ENCODE measurements around the gene TMEM132D. TPM values are rescaled to one million over a fixed set of nuclear protein-coding genes. Genes with fewer than 3 reads are reported as not detected.

TMEM132D gene
- total RNA-seq, 1 donor from 2014 or later: not detected

- DNase-seq (ENCODE audit: low read depth) (no peak), FAIRE-seq (no peak)
- Histone ChIP-seq H3K4me3 (ENCODE audit: insufficient read depth, low read depth, low read length) (no peak overlapping the region), H3K9ac (ENCODE audit: low read length) (no peak overlapping the region), H3K27ac (ENCODE audit: low read depth, low read length) (no peak overlapping the region), H3K79me2 (ENCODE audit: insufficient read depth, low read length) (no peaks in the 10 kb centered on the region), H3K4me1 (ENCODE audit: insufficient read depth, low read length) (no peaks in the 10 kb centered on the region), H2AFZ (ENCODE audit: low read depth, low read length) (no peak overlapping the region), H3K36me3 (ENCODE audit: insufficient read depth, low read length) (no peaks in the 10 kb centered on the region), H3K9me3 (ENCODE audit: insufficient read depth, low read depth, low read length) (no peaks in the 10 kb centered on the region), H4K20me1 (ENCODE audit: insufficient read depth, low read length) (no peaks in the 10 kb centered on the region), H3K4me2 (ENCODE audit: low read length) (no peak overlapping the region), H3K27me3 (ENCODE audit: insufficient read depth, low read length) (no peaks in the 10 kb centered on the region)
- H3K27me3 Mint-ChIP-seq (ENCODE audit: low read depth, unreplicated experiment): no peaks in the 10 kb centered on the region
- TF ChIP-seq EZH2 (IDR thresholded peaks at IDR 0.05; ENCODE audit: insufficient read depth, low read length): no peak
- no peak for TF ChIP-seq CTCF (IDR thresholded peaks at IDR 0.05; ENCODE audit: insufficient read depth, low read depth, low read length)
- no peak overlapping the region for H3K27ac Mint-ChIP-seq (ENCODE audit: unreplicated experiment)
- no peaks in the 10 kb centered on the region for H3K36me3 Mint-ChIP-seq (ENCODE audit: low read depth, unreplicated experiment)
- H3K4me1 Mint-ChIP-seq (ENCODE audit: low read depth, unreplicated experiment): no peaks in the 10 kb centered on the region
- peaks cover 2% of the 10 kb centered on the region for H3K9me3 Mint-ChIP-seq (ENCODE audit: unreplicated experiment)
- H3K4me3 Mint-ChIP-seq (ENCODE audit: unreplicated experiment): no peak overlapping the region
Observed at GRCh38 chr12:129304529-129304928, 599.3 kb downstream of the TMEM132D start.

DNA sequence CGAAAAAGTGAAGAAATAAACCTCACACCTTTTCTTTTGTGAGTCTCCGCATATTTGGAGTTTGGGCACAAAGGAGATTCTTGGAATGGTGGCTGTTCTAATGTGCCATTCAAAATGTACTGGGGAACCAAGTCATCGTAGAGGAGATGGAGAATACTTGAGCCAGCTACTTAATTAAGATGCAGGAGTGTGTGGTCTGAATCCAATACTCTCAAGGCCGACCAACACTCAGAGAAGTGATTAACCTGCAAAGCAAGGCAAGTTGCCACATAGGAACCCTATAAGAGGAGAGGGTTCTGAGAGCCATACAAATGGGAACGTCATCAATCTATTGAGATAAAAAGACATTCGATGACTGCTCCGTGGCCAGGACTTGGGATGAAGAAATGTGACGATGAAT, 603.8 kb downstream of the TMEM132D start:
- H3K4me3 Mint-ChIP-seq (ENCODE audit: unreplicated experiment): no peak overlapping the region
- Histone ChIP-seq H3K4me1 (ENCODE audit: insufficient read depth, low read length) (peaks cover 4% of the 10 kb centered on the region), H2AFZ (ENCODE audit: low read depth, low read length) (no peak overlapping the region), H3K9me3 (ENCODE audit: insufficient read depth, low read depth, low read length) (no peaks in the 10 kb centered on the region), H3K36me3 (ENCODE audit: insufficient read depth, low read length) (no peaks in the 10 kb centered on the region), H3K4me3 (ENCODE audit: insufficient read depth, low read depth, low read length) (no peak overlapping the region), H3K9ac (ENCODE audit: low read length) (no peak overlapping the region), H3K79me2 (ENCODE audit: insufficient read depth, low read length) (no peaks in the 10 kb centered on the region), H3K27ac (ENCODE audit: low read depth, low read length) (no peak overlapping the region), H3K4me2 (ENCODE audit: low read length) (no peak overlapping the region), H4K20me1 (ENCODE audit: insufficient read depth, low read length) (no peaks in the 10 kb centered on the region), H3K27me3 (ENCODE audit: insufficient read depth, low read length) (no peaks in the 10 kb centered on the region)
- H3K4me1 Mint-ChIP-seq (ENCODE audit: low read depth, unreplicated experiment): no peaks in the 10 kb centered on the region
- peaks cover 11% of the 10 kb centered on the region for H3K9me3 Mint-ChIP-seq (ENCODE audit: unreplicated experiment)
- DNase-seq (ENCODE audit: low read depth): no peak
- H3K27me3 Mint-ChIP-seq (ENCODE audit: low read depth, unreplicated experiment): no peaks in the 10 kb centered on the region
- H3K27ac Mint-ChIP-seq (ENCODE audit: unreplicated experiment): no peak overlapping the region
- H3K36me3 Mint-ChIP-seq (ENCODE audit: low read depth, unreplicated experiment): no peaks in the 10 kb centered on the region
- no peak for FAIRE-seq
- TF ChIP-seq CTCF (IDR thresholded peaks at IDR 0.05; ENCODE audit: insufficient read depth, low read depth, low read length): no peak
- no peak for TF ChIP-seq EZH2 (IDR thresholded peaks at IDR 0.05; ENCODE audit: insufficient read depth, low read length)

GRCh38 chr12:129298921-129299320, 604.9 kb downstream of the TMEM132D start:
- no peak overlapping the region for H3K9ac ChIP-seq (ENCODE audit: low read length)
- H3K4me3 Mint-ChIP-seq (ENCODE audit: unreplicated experiment): no peak overlapping the region
- H3K9me3 Mint-ChIP-seq (ENCODE audit: unreplicated experiment): peaks cover 16% of the 10 kb centered on the region
- no peak overlapping the region for H3K27ac ChIP-seq (ENCODE audit: low read depth, low read length)
- no peak overlapping the region for H3K4me2 ChIP-seq (ENCODE audit: low read length)
- H3K27ac Mint-ChIP-seq (ENCODE audit: unreplicated experiment): no peak overlapping the region
- no peaks in the 10 kb centered on the region for H3K27me3 ChIP-seq (ENCODE audit: insufficient read depth, low read length)
- peaks cover 4% of the 10 kb centered on the region for H3K4me1 ChIP-seq (ENCODE audit: insufficient read depth, low read length)
- H2AFZ ChIP-seq (ENCODE audit: low read depth, low read length): no peak overlapping the region
- H3K4me3 ChIP-seq (ENCODE audit: insufficient read depth, low read depth, low read length): no peak overlapping the region
- no peaks in the 10 kb centered on the region for H4K20me1 ChIP-seq (ENCODE audit: insufficient read depth, low read length)
- H3K9me3 ChIP-seq (ENCODE audit: insufficient read depth, low read depth, low read length): no peaks in the 10 kb centered on the region
- H3K79me2 ChIP-seq (ENCODE audit: insufficient read depth, low read length): no peaks in the 10 kb centered on the region
- no peaks in the 10 kb centered on the region for H3K4me1 Mint-ChIP-seq (ENCODE audit: low read depth, unreplicated experiment)
- H3K36me3 Mint-ChIP-seq (ENCODE audit: low read depth, unreplicated experiment): no peaks in the 10 kb centered on the region
- DNase-seq (ENCODE audit: low read depth) (peak; percentile 9), FAIRE-seq (no peak)
- H3K36me3 ChIP-seq (ENCODE audit: insufficient read depth, low read length): no peaks in the 10 kb centered on the region
- no peaks in the 10 kb centered on the region for H3K27me3 Mint-ChIP-seq (ENCODE audit: low read depth, unreplicated experiment)
- TF ChIP-seq CTCF (IDR thresholded peaks at IDR 0.05; ENCODE audit: insufficient read depth, low read depth, low read length): no peak
- TF ChIP-seq EZH2 (IDR thresholded peaks at IDR 0.05; ENCODE audit: insufficient read depth, low read length): no peak

All from astrocyte (in vitro differentiated cells and primary cell).